HG03460 (cell line): ENCODE measurements around the gene DRG2.

Experiments
- ATAC-seq: cut with Tn5 transposase; IDR thresholded peaks from one replicate; pipeline ENCODE4 v1.9.1; 2021; ENCODE audit not compliant: unreplicated experiment

The DRG2 gene

GRCh38 chr17:18115517-18115916 lies 27.8 kb downstream of the DRG2 start:
- no peak for ATAC-seq

GRCh38 chr17:18116078-18116477 lies 28.3 kb downstream of the DRG2 start:
- no peak for ATAC-seq

- ATAC-seq, result no peak
Measured at GRCh38 chr17:18117533-18117932, 29.8 kb downstream of the DRG2 start.

DNA sequence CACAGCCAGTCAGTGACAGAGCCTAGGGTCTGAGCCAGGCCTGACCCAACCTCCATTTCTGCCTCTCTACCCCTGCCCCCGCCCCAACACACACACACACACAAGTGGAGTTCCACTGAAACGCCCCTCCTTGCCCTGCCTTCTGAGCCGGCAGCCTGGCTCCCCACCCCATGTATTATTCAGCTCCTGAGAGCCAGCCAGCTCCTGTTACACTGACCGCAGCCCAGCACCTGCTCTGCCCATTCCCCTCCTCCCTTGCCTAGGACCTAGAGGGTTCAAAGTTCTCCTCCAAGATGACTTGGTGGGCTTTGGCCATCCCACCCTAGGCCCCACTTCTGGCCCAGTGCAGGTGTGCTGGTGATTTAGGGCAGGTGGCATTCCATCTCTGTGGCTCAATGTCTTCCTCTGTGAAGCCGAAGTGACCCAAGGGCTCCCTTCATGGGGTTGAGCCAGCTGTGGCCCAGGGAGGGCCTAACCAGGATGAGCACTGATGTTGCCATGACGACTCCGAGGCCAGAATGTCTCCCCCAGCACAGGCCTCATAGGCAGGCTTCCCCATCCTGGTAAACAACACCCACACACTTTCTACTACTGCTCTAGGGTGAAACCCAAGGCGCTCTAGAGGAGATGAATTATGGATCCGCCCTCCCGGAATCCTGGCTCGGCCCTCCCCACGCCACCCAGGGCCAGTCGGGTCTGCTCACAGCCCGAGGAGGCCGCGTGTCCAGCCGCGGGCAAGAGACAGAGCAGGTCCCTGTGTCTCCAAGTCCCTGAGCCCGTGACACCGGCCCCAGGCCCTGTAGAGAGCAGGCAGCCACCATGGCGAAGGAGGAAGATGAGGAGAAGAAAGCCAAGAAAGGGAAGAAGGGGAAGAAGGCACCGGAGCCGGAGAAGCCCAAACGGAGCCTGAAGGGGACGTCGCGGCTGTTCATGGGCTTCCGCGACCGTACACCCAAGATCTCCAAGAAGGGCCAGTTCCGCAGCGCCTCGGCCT lies 30.5 kb downstream of the DRG2 start:
- no peak for ATAC-seq

GRCh38 chr17:18119166-18119745 lies 31.5 kb downstream of the DRG2 start:
- ATAC-seq, result no peak

DNA sequence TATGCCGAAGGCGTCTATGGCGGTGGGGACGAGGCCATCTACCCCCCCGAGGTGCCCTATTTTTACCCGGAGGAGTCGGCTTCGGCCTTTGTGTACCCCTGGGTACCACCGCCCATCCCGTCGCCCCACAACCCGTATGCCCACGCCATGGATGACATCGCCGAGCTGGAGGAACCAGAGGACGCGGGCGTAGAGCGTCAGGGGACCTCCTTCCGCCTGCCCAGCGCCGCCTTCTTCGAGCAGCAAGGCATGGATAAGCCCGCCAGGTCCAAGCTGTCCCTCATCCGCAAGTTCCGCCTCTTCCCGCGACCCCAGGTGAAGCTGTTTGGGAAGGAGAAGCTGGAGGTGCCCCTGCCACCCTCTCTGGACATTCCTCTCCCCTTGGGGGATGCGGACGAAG lies 32.2 kb downstream of the DRG2 start:
- no peak for ATAC-seq

GRCh38 chr17:18120461-18121017 lies 32.8 kb downstream of the DRG2 start:
- ATAC-seq, result no peak

- ATAC-seq, result no peak
Measured at GRCh38 chr17:18121144-18121910, 33.6 kb downstream of the DRG2 start.

DNA sequence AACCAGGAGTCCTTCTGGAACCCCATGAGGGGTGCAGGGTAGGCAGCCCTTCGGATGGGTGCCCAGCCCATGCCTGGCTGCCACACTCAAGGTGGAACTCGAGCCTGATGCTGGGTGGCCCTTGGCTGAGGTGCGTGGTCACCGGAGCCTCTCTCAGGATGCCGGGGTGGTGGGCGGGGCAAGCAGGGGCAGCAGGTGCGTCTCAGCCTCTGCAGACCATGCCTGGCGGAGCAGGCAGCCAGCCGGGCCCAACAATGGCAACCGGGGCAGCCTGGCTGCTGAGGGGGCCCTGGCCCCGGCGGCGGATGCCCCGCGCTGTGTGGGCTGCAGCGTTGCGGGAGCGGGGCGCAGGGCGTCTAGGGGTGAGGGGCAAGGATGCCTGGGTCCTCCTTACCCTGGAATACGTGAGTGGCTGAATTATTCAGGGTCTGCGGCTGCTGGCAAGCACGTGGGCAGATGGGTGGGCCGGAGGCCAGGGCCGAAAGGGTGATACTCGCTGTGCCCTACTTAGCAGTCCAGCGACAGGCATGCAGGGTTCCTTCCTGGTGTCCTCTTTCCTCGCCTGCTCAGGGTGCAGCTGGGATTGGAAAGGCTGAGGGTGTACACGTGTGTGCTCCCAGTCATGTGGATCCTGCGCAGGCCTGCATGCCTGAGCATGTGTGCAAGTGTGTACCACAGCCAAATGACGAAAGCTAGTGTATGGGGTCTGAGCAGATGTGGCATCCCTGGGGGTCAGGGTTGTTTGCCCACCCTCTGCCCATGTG lies 35.4 kb downstream of the DRG2 start:
- no peak for ATAC-seq

DNA sequence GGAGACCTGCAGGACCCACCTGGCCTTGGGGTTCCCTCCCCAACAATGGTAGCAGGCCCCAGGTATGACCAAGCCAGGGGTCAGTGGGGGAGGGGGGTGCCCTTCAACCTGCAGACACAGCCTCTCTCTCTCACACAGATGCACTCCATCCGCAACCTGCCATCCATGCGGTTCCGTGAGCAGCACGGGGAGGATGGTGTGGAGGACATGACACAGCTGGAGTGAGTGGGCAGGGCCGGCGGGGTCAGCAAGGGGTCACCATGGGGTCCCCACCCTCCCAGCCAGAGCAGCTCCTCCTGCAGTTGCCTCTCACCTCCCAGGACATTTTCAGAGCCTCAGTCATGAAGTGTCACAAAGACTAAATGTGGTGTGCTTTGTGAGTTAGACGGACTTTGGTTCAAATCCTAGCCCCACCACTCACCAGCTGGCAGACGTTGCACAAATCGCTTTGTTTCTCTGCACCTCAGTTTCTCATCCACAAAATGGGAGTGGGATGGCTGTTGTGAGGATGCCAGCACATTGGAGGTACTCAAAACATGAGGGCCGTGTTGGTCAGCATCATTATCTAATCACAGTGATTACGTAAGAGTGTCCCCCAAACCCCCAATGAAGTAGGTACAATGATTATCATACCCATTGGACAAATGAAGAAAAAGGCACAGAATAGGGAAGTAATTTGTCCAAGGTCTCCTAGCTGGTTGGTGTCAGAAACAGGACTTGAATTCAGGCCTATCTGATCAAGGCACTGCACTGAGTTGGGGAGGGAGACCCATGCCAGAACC lies 36.8 kb downstream of the DRG2 start:
- ATAC-seq, result no peak

DNA sequence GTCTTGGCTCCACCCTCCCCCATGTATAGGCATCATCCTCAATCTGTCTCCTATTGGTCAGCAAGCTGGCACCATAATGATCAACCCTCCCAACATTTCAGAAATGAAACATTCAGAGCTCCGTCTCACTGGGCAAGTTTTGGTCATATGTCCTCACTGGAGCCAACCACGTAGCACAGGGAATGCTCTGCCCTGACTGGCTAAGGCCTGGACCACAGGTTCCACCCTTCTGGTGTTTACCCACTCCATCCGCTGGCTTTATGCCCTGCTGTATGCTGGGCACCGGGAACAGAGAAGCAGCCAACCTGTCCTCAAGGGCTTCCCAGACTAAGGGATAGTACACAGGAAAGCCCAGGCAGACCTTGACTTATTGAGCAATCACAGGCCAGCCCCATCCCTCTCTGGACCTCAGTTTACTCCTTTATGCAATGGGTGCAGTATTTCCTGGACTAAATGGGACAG lies 41.3 kb downstream of the DRG2 start:
- ATAC-seq, result no peak

- no peak for ATAC-seq
Measured at GRCh38 chr17:18132711-18133110, 45.0 kb downstream of the DRG2 start.

DNA sequence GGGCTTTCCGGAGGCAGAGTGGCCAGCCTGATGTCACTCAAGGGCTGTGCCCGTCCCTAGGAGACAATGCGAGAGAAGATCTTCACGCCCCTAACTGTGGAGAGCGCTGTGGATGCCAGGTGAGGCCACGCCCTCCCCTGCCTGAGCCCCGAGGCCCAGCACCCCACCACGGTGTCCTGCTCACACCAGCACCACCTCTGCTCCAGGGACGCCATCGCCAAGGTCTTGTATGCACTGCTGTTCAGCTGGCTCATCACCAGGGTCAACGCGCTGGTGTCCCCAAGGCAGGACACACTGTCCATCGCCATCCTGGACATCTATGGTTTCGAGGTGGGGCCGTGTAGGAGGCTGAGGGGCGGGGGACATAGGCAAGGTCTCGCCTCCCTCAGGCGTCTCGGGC lies 48.6 kb downstream of the DRG2 start:
- no peak for ATAC-seq

DNA sequence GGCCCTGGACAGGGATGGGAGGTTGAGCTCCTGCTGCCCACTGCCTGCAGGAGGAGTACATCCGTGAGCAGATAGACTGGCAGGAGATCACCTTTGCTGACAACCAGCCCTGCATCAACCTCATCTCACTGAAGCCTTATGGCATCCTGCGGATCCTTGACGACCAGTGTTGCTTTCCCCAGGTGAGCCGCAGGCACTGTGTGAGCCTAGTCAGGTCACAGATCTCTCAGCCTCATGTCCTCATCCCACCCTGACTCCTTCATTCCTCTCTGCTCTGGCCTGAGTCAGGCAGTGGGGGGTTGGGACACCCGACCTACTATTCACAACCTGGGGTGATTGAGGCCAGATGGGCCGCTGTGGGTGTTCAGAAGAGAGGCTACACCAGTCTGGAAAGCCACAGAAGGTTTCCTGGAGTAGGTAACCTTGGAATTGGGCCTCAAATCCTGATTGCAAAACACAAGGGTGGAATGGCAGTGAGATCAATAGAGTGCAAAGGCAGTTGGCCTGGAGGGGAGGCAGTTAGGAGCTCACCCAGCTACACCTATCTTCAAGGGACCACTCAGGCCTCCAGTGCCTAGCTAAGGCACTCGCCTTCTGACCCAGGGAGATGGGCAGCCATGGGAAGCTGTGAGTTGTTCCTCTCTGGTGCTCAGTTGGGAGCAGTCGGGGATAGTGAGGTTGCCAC lies 50.5 kb downstream of the DRG2 start:
- ATAC-seq, result no peak

- no peak for ATAC-seq
Measured at GRCh38 chr17:18139092-18139491, 51.3 kb downstream of the DRG2 start.

- no peak for ATAC-seq
Measured at GRCh38 chr17:18139498-18139897, 51.8 kb downstream of the DRG2 start.

- ATAC-seq, result no peak
Measured at GRCh38 chr17:18139949-18140348, 52.2 kb downstream of the DRG2 start.

DNA sequence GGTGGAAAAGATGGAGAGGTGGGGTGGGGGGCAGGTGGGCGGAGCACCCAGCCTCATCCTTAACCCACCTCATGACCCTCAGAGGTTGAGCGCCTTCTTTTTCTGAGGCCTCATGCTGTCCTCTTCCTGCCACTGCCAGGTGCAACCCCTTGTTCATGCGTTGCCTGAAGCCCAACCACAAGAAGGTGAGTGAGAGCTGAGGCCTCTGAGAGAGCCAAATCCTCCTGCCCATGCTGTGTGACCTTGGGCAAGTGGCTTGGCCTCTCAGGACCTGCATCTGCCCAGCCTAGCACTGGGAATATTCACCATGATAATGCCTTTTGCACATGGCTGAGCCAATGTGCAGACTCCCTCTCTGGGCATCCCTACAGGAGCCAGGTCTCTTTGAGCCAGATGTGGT lies 52.9 kb downstream of the DRG2 start:
- no peak for ATAC-seq

DNA sequence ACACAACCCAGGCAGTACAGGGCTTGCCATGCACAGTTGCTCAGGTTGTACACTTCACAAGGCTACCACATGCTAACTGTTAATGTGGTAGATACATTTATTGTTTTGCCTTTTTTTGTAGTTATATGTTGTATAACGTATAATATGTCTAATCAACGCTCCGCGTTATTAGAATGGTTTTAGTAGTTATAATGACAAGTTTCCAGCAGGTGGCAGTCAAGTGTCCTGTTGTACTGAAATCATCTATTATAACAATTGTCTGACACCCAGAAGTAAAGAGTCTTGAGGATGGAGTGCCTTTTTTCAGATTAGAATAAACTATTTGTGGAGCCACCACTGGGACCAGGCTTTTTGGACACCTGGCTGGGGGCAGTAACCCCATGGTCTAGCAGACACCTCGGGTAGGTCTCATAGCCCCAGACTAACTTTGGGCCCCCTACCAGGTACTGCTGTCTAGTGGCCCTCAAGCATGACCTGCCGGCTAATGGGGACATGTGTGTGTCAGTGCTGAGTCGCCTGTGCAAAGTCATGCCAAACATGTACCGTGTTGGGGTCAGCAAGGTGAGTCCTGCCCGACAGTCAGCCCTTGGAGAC lies 53.6 kb downstream of the DRG2 start:
- ATAC-seq, result no peak
